UCSD-AML1 (cell line): ENCODE results near the gene FRMPD1.
"Not testable (repeated sequence)": the region's sequence is repeated elsewhere in the genome, so short reads cannot be mapped to it uniquely, and the experiment has no call there.

Experiments used
- DNase-seq: peaks from one replicate; lab custom pipeline; 2025; ENCODE audit not compliant: unreplicated experiment; lab: John Stamatoyannopoulos, UW

The FRMPD1 gene

GRCh38 chr9:37650873-37651768 lies at the start of gene FRMPD1:
TSS of gene FRMPD1 (plus strand) at chr9:37650954. CDS start at chr9:37692642, 41,688 bp downstream.
- DNase-seq = peak; percentile 44

- DNase-seq = not testable (repeated sequence)
These were observed 48.7 kb upstream of the FRMPD1 start for GRCh38 chr9:37602061-37602460.

GRCh38 chr9:37602817-37603216 lies 47.9 kb upstream of the FRMPD1 start:
- DNase-seq = no peak

GRCh38 chr9:37604296-37604695 lies 46.5 kb upstream of the FRMPD1 start:
- no peak for DNase-seq

- no peak for DNase-seq
These were observed 42.5 kb upstream of the FRMPD1 start for GRCh38 chr9:37608250-37608649.

GRCh38 chr9:37609735-37610397 lies 40.9 kb upstream of the FRMPD1 start:
- DNase-seq = no peak

GRCh38 chr9:37611014-37611413 lies 39.7 kb upstream of the FRMPD1 start:
- DNase-seq = no peak

- no peak for DNase-seq
These were observed 38.8 kb upstream of the FRMPD1 start for GRCh38 chr9:37611961-37612360.

- no peak for DNase-seq
These were observed 33.6 kb upstream of the FRMPD1 start for GRCh38 chr9:37617161-37617560.

GRCh38 chr9:37617832-37618231 lies 32.9 kb upstream of the FRMPD1 start:
- DNase-seq = no peak

- DNase-seq = no peak
These were observed 31.9 kb upstream of the FRMPD1 start for GRCh38 chr9:37618817-37619216.

GRCh38 chr9:37619806-37620205 lies 30.9 kb upstream of the FRMPD1 start:
- no peak for DNase-seq

GRCh38 chr9:37620396-37620795 lies 30.4 kb upstream of the FRMPD1 start:
- no peak for DNase-seq

- DNase-seq = no peak
These were observed 29.3 kb upstream of the FRMPD1 start for GRCh38 chr9:37621273-37622121.

GRCh38 chr9:37622462-37622861 lies 28.3 kb upstream of the FRMPD1 start:
- no peak for DNase-seq

- DNase-seq = no peak
These were observed 27.5 kb upstream of the FRMPD1 start for GRCh38 chr9:37623267-37623666.

GRCh38 chr9:37624073-37624472 lies 26.7 kb upstream of the FRMPD1 start:
- no peak for DNase-seq

GRCh38 chr9:37625036-37625757 lies 25.6 kb upstream of the FRMPD1 start:
- DNase-seq = no peak

- no peak for DNase-seq
These were observed 25.0 kb upstream of the FRMPD1 start for GRCh38 chr9:37625758-37626147.

- DNase-seq = no peak
These were observed 24.0 kb upstream of the FRMPD1 start for GRCh38 chr9:37626708-37627292.
